ENCODE measurements around the gene PLA2G15. TPM values are rescaled to one million over a fixed set of nuclear protein-coding genes. Genes with fewer than 3 reads are reported as not detected.

PLA2G15 gene

Small RNA genes lying within 50 kb of the gene (small RNA-seq; reads per million reads assigned to genes)
- gene RNU6-1262P: not detected

Data from skeletal muscle satellite cell (primary cell).